GDM1 (cell line): ENCODE results near the gene SMIM28.
"Not testable (repeated sequence)": the region's sequence is repeated elsewhere in the genome, so short reads cannot be mapped to it uniquely, and the experiment has no call there.

Experiments used
- DNase-seq: peaks from one replicate; lab custom pipeline; 2025; lab: John Stamatoyannopoulos, UW

The SMIM28 gene

GRCh38 chr6:138377844-138378243 lies at the start of gene SMIM28:
TSS of gene SMIM28 (plus strand) at chr6:138377905. CDS start at chr6:138378073, 168 bp downstream.
- DNase-seq, result no peak

GRCh38 chr6:138328210-138328609 lies 49.5 kb upstream of the SMIM28 start:
- no peak for DNase-seq

- DNase-seq, result no peak
Observed at GRCh38 chr6:138330763-138331162, 46.9 kb upstream of the SMIM28 start.

GRCh38 chr6:138331444-138331843 lies 46.3 kb upstream of the SMIM28 start:
- DNase-seq, result no peak

- DNase-seq, result no peak
Observed at GRCh38 chr6:138331984-138332383, 45.7 kb upstream of the SMIM28 start.

- no peak for DNase-seq
Observed at GRCh38 chr6:138334000-138334399, 43.7 kb upstream of the SMIM28 start.

- no peak for DNase-seq
Observed at GRCh38 chr6:138334963-138335362, 42.7 kb upstream of the SMIM28 start.

GRCh38 chr6:138336221-138336620 lies 41.5 kb upstream of the SMIM28 start:
- no peak for DNase-seq

- DNase-seq, result no peak
Observed at GRCh38 chr6:138337076-138337475, 40.6 kb upstream of the SMIM28 start.

- DNase-seq, result no peak
Observed at GRCh38 chr6:138339024-138339423, 38.7 kb upstream of the SMIM28 start.

- DNase-seq, result no peak
Observed at GRCh38 chr6:138341176-138341575, 36.5 kb upstream of the SMIM28 start.

GRCh38 chr6:138343112-138343511 lies 34.6 kb upstream of the SMIM28 start:
- DNase-seq, result no peak

- no peak for DNase-seq
Observed at GRCh38 chr6:138345565-138346285, 32.0 kb upstream of the SMIM28 start.

GRCh38 chr6:138346302-138347195 lies 31.2 kb upstream of the SMIM28 start:
- DNase-seq, result no peak

- no peak for DNase-seq
Observed at GRCh38 chr6:138347864-138348263, 29.8 kb upstream of the SMIM28 start.

GRCh38 chr6:138349891-138350290 lies 27.8 kb upstream of the SMIM28 start:
- no peak for DNase-seq

GRCh38 chr6:138357928-138358327 lies 19.8 kb upstream of the SMIM28 start:
- DNase-seq, result no peak

GRCh38 chr6:138368684-138369083 lies 9.0 kb upstream of the SMIM28 start:
- DNase-seq, result not testable (repeated sequence)

- no peak for DNase-seq
Observed at GRCh38 chr6:138370631-138371451, 6.9 kb upstream of the SMIM28 start.

- no peak for DNase-seq
Observed at GRCh38 chr6:138371452-138371711, 6.3 kb upstream of the SMIM28 start.

- no peak for DNase-seq
Observed at GRCh38 chr6:138371720-138372119, 6.0 kb upstream of the SMIM28 start.

GRCh38 chr6:138372711-138373463 lies 4.8 kb upstream of the SMIM28 start:
- DNase-seq, result no peak
